WTC11 (cell line): ENCODE measurements around the gene PI4KA. TPM values are rescaled to one million over a fixed set of nuclear protein-coding genes. Genes with fewer than 3 reads are reported as not detected.

Experiments used
- ATAC-seq: fragments of 200-7000 bp; cut with Tn5 transposase; 2 replicates; pipeline ENCODE4 v1.10.0; 2021; ENCODE audit warnings: mild to moderate bottlenecking, moderate library complexity
- CTCF ChIA-PET: fragments of 300-600 bp; sonication (Branson Sonifier 250); formaldehyde crosslinking; loops from one replicate; lab custom pipeline; 2021; ENCODE audit warnings: antibody characterized with exemption; lab: Charles Lee
- POLR2A ChIA-PET: fragments of 350-600 bp; sonication (Branson Sonifier 250); formaldehyde crosslinking; loops from one replicate; lab custom pipeline; 2021; ENCODE audit warnings: antibody characterized with exemption; lab: Charles Lee
- DNase-seq: peaks from one replicate; pipeline ENCODE4 v3.0.0; 2021; ENCODE audit warnings: low spot score
- H3K27ac Mint-ChIP-seq: 2 replicates; pipeline ENCODE4 v1.8.0; 2021; ENCODE audit warnings: mixed read lengths
- H3K27me3 Mint-ChIP-seq: 2 replicates; pipeline ENCODE4 v1.8.0; 2021; ENCODE audit warnings: low read depth, mild to moderate bottlenecking, moderate library complexity, mixed read lengths
- H3K36me3 Mint-ChIP-seq: 2 replicates; pipeline ENCODE4 v1.8.0; 2021; ENCODE audit warnings: mixed read lengths
- H3K4me1 Mint-ChIP-seq: 2 replicates; pipeline ENCODE4 v1.8.0; 2022; ENCODE audit warnings: mixed read lengths
- H3K4me3 Mint-ChIP-seq: 2 replicates; pipeline ENCODE4 v1.8.0; 2021; ENCODE audit warnings: mild to moderate bottlenecking, moderate library complexity, mixed read lengths
- H3K9me3 Mint-ChIP-seq: 2 replicates; pipeline ENCODE4 v1.8.0; 2021; ENCODE audit warnings: mixed read lengths
- ATF3 ChIP-seq: sonication (generic); formaldehyde crosslinking; conservative IDR thresholded peaks from 2 replicates; pipeline ENCODE4 v1.8.1; 2022; ENCODE audit warnings: mild to moderate bottlenecking, missing genetic modification reagents
- ATF6 ChIP-seq: sonication (generic); formaldehyde crosslinking; IDR thresholded peaks from 2 replicates; pipeline ENCODE4 v1.8.1; 2023; ENCODE audit warnings: mild to moderate bottlenecking, missing genetic modification reagents
- ETV6 ChIP-seq: sonication (generic); formaldehyde crosslinking; IDR thresholded peaks from 2 replicates; pipeline ENCODE4 v1.8.1; 2022; ENCODE audit warnings: mild to moderate bottlenecking, missing genetic modification reagents
- FOXK1 ChIP-seq: sonication (generic); formaldehyde crosslinking; IDR thresholded peaks from 2 replicates; pipeline ENCODE4 v1.8.0; 2022; ENCODE audit warnings: mild to moderate bottlenecking, moderate library complexity, missing genetic modification reagents
- FOXP4 ChIP-seq: sonication (generic); formaldehyde crosslinking; IDR thresholded peaks from 2 replicates; pipeline ENCODE4 v1.8.0; 2022; ENCODE audit warnings: mild to moderate bottlenecking, missing genetic modification reagents
- GRHL2 ChIP-seq: fragments of 250-450 bp; sonication (Bioruptor Pico); IDR thresholded peaks from 2 replicates; pipeline ENCODE4 v1.8.0; 2022; ENCODE audit warnings: mild to moderate bottlenecking, moderate library complexity; ENCODE audit not compliant: insufficient replicate concordance, severe bottlenecking
- JAZF1 ChIP-seq: fragments of 250-450 bp; sonication (Bioruptor Pico); IDR thresholded peaks from 2 replicates; pipeline ENCODE4 v1.9.0; 2021; ENCODE audit warnings: moderate library complexity, mild to moderate bottlenecking, inconsistent platforms
- MLX ChIP-seq: sonication (generic); formaldehyde crosslinking; IDR thresholded peaks from 2 replicates; pipeline ENCODE4 v1.8.1; 2023; ENCODE audit warnings: mild to moderate bottlenecking, missing genetic modification reagents, moderate library complexity
- MXD4 ChIP-seq: fragments of 250-450 bp; sonication (Bioruptor Pico); IDR thresholded peaks from 2 replicates; pipeline ENCODE4 v1.8.0; 2021; ENCODE audit warnings: mild to moderate bottlenecking, moderate library complexity, borderline replicate concordance
- NR1H2 ChIP-seq: sonication (generic); formaldehyde crosslinking; IDR thresholded peaks from 2 replicates; pipeline ENCODE4 v1.9.0; 2021; ENCODE audit warnings: mild to moderate bottlenecking, moderate library complexity, missing genetic modification reagents
- OVOL2 ChIP-seq: fragments of 250-450 bp; sonication (Bioruptor Pico); IDR thresholded peaks from 2 replicates; pipeline ENCODE4 v1.9.0; 2021; ENCODE audit warnings: mild to moderate bottlenecking, borderline replicate concordance
- PRRX2 ChIP-seq: fragments of 250-450 bp; sonication (Bioruptor Pico); IDR thresholded peaks from 2 replicates; pipeline ENCODE4 v1.8.0; 2021; ENCODE audit warnings: mild to moderate bottlenecking
- RELA ChIP-seq: sonication (generic); formaldehyde crosslinking; IDR thresholded peaks from 2 replicates; pipeline ENCODE4 v1.8.1; 2022; ENCODE audit warnings: missing genetic modification reagents, mild to moderate bottlenecking, borderline replicate concordance
- SP1 ChIP-seq: sonication (generic); formaldehyde crosslinking; conservative IDR thresholded peaks from 2 replicates; pipeline ENCODE4 v1.8.1; 2022; ENCODE audit warnings: missing genetic modification reagents
- STAT6 ChIP-seq: sonication (generic); formaldehyde crosslinking; conservative IDR thresholded peaks from 2 replicates; pipeline ENCODE4 v1.8.1; 2023; ENCODE audit warnings: mild to moderate bottlenecking, low read depth, missing genetic modification reagents, moderate library complexity
- ZNF219 ChIP-seq: sonication (generic); formaldehyde crosslinking; IDR thresholded peaks from 2 replicates; pipeline ENCODE4 v1.8.0; 2023; ENCODE audit warnings: missing genetic modification reagents, mild to moderate bottlenecking, borderline replicate concordance
- ZNF263 ChIP-seq: sonication (generic); formaldehyde crosslinking; IDR thresholded peaks from 2 replicates; pipeline ENCODE4 v1.8.1; 2022; ENCODE audit warnings: low read depth, mild to moderate bottlenecking, moderate library complexity, missing genetic modification reagents
- ZNF425 ChIP-seq: fragments of 250-450 bp; sonication (Bioruptor Pico); conservative IDR thresholded peaks from 2 replicates; pipeline ENCODE4 v1.9.0; 2021; ENCODE audit warnings: mild to moderate bottlenecking
- ZNF512 ChIP-seq: sonication (generic); formaldehyde crosslinking; IDR thresholded peaks from 2 replicates; pipeline ENCODE4 v1.8.1; 2022; ENCODE audit warnings: missing genetic modification reagents, borderline replicate concordance
- total RNA-seq: library from RNA; stranded (reverse); gene quantifications from 3 replicates; pipeline ENCODE4 v1.2.3, GENCODE V29; 2021

PI4KA gene
- total RNA-seq, 1 experiment from 2014 or later, result 45.5 TPM

- TF ChIP-seq ATF6 (CRISPR knock-in tag), result no peak
- TF ChIP-seq ZNF263 (CRISPR knock-in tag), result no peak
Measured at GRCh38 chr22:20809538-20810185, 48.9 kb downstream of the PI4KA start (continued).

GRCh38 chr22:20808844-20809243 lies 49.8 kb downstream of the PI4KA start:
- H3K9me3 Mint-ChIP-seq, result no peaks in the 10 kb centered on the region
- H3K36me3 Mint-ChIP-seq, result peaks cover 33% of the 10 kb centered on the region
- H3K27ac Mint-ChIP-seq, result no peak overlapping the region
- ATAC-seq, result no peak
- no peaks in the 10 kb centered on the region for H3K27me3 Mint-ChIP-seq
- H3K4me1 Mint-ChIP-seq, result no peaks in the 10 kb centered on the region
- DNase-seq, result no peak
- H3K4me3 Mint-ChIP-seq, result no peak overlapping the region
- ChIA-PET CTCF (interaction anchor here (1.1 to 2.1 kb wide), 4 partner anchors 12 to 108 kb away, joined by 4 to 6 read pairs (median 4); partner anchors contain the start of gene CRKL), POLR2A (interaction anchor here (0.7 kb wide), 1 partner anchor 208 kb away, joined by 4 read pairs; no protein-coding TSS in a partner anchor)
- no peak for TF ChIP-seq FOXP4 (CRISPR knock-in tag)
- TF ChIP-seq JAZF1 (CRISPR knock-in tag), result no peak
- no peak for TF ChIP-seq ATF6 (CRISPR knock-in tag)
- TF ChIP-seq PRRX2 (CRISPR knock-in tag), result no peak
- TF ChIP-seq ETV6 (CRISPR knock-in tag), result no peak
- no peak for TF ChIP-seq SP1
- no peak for TF ChIP-seq RELA (CRISPR knock-in tag)
- no peak for TF ChIP-seq ATF3 (CRISPR knock-in tag)
- TF ChIP-seq OVOL2 (CRISPR knock-in tag), result no peak
- TF ChIP-seq FOXK1 (CRISPR knock-in tag), result no peak
- no peak for TF ChIP-seq NR1H2 (CRISPR knock-in tag)
- no peak for TF ChIP-seq ZNF219 (CRISPR knock-in tag)
- no peak for TF ChIP-seq MLX (CRISPR knock-in tag)
- TF ChIP-seq GRHL2, result no peak
- TF ChIP-seq STAT6, result no peak
- TF ChIP-seq ZNF512 (CRISPR knock-in tag), result no peak
- TF ChIP-seq MXD4 (CRISPR knock-in tag), result no peak
- no peak for TF ChIP-seq ZNF425 (CRISPR knock-in tag)
